Measurements from ENCODE around the gene ABCC6.

- TF ChIP-seq CTCF (IDR thresholded peaks at IDR 0.05) (no peak), POLR2AphosphoS5 (IDR thresholded peaks at IDR 0.05) (no peak), POLR2A (IDR thresholded peaks at IDR 0.05) (no peak), EP300 (IDR thresholded peaks at IDR 0.05) (no peak)
Measured at GRCh38 chr16:16182918-16183317, 40.4 kb downstream of the ABCC6 start.
